Inferior parietal cortex (tissue), 1 donor: Measurements from ENCODE around the gene QKI.

Experiments used
- DNase-seq: peaks from one replicate; pipeline ENCODE4 v3.0.0-alpha.2; 2016; ENCODE audit errors: extremely low spot score

Gene QKI

GRCh38 chr6:163532526-163533078, 118.1 kb downstream of the QKI start:
- DNase-seq, result no peak

GRCh38 chr6:163533443-163533842, 118.9 kb downstream of the QKI start:
- no peak for DNase-seq

GRCh38 chr6:163536770-163537169, 122.3 kb downstream of the QKI start:
- DNase-seq, result no peak

DNA sequence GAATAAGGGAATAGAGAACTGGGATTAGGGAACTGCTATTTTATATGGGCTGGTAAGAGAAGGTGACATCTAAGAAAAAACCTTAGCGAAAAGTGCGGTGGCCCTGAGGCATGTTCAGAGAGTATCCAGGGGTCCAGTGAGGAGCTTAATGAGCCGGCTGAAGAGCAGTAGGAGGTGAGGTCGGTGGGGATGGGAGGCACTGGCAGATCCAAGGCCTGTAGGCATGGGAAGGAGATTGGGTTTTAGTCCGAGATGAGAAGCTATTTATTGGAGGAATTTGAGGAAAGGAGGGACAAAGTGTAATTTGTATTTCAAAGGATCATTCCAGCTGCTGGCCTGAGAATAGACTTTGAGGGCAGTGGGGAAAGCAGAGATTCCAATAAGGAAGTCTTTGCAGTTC, 123.8 kb downstream of the QKI start:
- DNase-seq, result no peak

- DNase-seq, result no peak
Measured at GRCh38 chr6:163539101-163539762, 124.7 kb downstream of the QKI start.

- DNase-seq, result no peak
Measured at GRCh38 chr6:163543321-163543720, 128.8 kb downstream of the QKI start.

DNA sequence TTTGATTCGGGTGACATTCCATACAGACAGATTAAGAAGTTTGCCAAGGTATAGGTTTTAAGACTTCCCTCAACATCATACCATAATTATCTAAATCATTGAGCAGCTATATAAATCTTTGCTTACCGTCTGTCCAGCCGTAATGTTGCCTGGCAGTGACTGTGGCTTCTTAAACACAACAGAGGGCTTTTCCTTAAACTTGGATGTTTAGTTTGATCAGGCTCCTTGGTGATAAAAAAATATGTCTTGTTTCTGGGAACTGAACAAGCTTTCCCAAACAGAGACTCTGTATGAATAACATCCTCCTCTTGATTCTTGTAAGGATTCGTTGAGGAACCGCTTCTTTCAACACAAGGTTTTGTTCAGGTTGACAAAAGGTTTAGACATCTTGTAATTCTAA, 130.9 kb downstream of the QKI start:
- no peak for DNase-seq

- DNase-seq, result no peak
Measured at GRCh38 chr6:163547287-163547686, 132.8 kb downstream of the QKI start.

GRCh38 chr6:163548624-163549023, 134.1 kb downstream of the QKI start:
- no peak for DNase-seq

- DNase-seq, result no peak
Measured at GRCh38 chr6:163554032-163554431, 139.5 kb downstream of the QKI start.

DNA sequence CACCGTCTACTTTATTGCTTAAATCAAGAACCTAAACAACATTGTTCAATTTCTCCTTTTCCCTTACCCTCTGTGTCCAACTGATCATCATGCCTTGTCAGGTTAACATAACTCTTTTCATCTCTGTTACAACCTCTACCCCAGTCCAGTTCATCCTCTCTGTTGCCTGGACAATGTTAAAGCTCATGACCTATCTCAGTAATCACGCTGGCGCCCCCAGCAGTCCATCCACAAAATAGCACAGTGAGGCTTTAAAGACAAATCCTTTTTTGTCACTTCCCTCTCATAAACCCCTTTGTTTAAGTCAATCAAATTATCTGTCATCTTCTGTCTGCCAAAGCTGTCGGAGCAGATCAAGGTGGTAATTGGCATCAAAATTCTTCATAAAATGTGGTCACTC, 140.1 kb downstream of the QKI start:
- peak; percentile 45 for DNase-seq

DNA sequence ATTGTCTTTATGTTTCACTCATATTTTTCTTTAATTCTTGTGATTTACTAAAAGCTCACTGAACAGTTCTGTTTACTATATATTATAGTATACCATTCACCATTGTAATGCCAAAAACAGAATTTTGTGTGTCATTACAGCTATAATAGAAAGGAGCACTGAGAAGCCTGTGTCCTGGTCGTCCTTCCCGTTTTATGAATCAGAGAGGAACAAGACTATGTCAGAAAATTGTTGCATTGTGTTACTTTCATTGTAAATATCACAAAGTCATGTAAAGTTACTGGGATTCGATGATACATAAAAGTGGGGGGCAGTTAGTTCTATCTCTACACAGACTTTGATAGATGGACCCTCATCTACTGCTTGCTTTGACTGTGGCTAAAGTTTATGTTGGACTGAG, 145.1 kb downstream of the QKI start:
- no peak for DNase-seq

DNA sequence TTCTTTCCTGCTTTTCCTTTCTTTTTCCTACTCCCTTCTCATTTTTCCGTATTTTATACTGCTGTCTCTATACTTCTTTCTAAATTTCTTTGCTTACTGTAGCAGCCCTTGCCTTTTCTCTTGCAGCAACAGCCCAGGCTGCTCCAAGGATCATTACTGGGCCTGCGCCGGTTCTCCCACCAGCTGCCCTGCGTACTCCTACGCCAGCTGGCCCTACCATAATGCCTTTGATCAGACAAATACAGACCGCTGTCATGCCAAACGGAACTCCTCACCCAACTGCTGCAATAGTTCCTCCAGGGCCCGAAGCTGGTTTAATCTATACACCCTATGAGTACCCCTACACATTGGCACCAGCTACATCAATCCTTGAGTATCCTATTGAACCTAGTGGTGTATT, 148.8 kb downstream of the QKI start:
- DNase-seq, result no peak

GRCh38 chr6:163564534-163564933, 150.0 kb downstream of the QKI start:
- no peak for DNase-seq

DNA sequence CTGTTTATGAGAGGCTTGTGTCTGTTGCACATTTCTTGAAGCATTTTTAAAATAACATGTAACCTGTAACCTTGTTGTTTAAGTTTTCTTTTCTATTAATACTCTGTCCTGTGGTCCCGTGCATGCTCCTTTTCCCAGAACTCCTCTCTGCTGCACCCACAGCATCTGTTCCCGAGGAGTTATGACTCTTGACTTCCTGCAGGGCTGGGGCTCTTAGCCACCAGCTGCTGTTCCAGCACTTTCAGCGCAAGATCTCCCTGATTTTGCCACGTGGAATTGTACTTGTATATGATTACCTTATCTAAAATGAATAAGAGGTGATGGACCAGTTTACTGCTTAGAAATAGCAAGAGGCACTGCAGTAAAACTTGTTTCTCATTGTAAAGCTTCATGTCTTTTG, 150.6 kb downstream of the QKI start:
- DNase-seq, result no peak

DNA sequence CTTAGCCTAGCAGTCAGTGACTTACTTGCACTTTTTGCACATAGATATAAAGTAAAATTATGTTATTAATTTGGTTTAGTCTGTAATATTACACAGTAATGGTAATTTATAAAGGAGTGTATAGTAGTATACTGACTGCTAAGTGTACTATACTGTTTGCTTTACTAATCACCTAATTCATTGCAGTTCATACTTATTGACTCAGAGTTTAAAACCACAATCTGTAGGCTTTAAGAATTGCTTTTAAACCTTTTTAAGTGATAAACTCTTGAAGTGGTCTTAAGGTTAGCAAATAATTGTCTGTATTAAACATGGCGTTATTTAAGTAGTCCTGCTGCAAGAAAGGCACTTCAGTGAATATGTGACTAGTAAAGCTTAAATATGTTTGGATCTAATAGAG, 151.5 kb downstream of the QKI start:
- DNase-seq, result no peak

DNA sequence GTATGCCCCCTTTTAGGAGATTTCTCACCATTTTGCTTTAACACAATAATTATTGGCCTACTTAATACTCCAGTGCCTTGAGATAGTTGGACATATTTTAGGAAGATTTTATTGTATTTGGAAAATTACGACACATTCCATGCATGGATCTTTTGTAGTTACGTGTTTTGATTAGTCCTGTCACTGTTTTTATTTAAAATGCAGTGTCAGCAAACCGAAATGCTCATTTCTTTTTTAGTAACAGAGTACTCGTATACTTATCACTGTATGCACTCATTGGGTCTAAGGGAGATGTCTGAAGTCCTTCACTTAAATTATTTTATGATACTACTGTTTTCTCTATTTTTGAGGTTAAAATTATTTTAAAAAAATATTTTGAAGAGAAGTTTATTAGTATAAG, 153.8 kb downstream of the QKI start:
- no peak for DNase-seq

DNA sequence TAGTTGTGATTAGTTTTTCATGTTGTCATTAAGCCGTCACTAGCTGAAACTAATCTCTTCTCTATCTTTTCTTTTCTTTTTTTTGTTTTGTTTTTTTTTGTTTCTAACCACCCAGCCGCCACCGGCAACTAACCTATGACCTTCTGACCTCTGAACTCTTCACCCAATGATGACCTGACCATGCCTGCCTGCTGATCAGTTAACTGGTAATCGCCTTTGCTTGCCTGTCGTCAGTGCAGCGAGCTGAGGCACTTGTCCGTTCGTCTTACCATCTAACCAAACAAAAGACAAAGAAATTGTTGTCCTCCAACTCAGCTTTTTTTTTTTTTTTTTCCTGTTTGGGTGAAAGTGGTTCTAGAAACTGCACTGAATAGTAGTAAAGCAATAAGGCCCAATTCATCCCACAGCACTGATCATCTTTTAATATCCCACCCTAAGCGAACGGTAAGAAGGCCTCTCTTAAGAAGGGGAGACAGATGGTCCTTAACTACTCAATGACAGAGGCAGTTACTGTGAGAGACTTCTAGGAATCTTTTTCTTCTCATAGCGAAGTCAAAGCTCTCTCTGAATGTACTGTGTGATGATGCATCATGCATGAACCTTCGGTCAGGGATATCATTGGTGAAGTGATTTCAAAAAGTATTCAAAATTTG, 156.2 kb downstream of the QKI start:
- DNase-seq, result no peak

DNA sequence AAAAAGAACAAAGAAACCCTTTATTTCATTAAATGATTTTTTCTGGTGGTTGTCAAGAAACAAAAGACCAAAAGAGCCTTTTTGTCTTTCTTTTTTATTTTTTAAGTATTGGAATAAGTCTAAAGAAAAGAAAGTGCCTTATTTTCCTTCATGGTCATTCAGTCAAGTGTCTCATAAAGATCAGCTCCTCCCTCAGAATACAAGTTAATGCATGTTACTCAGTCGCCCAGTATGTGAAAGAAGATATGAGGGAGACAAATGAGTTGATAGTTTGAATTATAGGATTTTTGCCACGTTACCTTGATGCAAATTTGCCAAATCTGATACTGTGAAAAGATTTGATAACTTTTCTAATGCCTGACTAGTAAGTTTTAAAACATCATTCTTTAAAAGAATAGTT, 157.2 kb downstream of the QKI start:
- no peak for DNase-seq

DNA sequence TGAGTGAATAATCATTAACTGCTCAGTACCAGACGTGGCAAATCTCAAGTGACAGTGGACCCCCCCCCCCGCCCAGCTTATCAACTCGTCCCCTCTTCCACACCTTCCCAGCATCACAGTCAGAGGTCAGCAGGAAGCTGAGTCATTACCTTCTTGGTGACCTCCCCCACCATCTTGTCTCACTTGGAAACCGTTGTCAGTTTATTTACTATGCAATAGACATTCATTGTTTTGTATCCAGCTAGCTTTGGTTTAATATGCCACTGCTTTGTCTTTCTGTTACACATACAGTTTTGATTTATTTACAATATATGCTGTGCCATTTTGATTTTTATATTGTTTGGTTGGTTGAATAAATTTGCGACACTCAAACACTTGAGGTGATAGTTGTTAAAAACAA, 158.1 kb downstream of the QKI start:
- no peak for DNase-seq

DNA sequence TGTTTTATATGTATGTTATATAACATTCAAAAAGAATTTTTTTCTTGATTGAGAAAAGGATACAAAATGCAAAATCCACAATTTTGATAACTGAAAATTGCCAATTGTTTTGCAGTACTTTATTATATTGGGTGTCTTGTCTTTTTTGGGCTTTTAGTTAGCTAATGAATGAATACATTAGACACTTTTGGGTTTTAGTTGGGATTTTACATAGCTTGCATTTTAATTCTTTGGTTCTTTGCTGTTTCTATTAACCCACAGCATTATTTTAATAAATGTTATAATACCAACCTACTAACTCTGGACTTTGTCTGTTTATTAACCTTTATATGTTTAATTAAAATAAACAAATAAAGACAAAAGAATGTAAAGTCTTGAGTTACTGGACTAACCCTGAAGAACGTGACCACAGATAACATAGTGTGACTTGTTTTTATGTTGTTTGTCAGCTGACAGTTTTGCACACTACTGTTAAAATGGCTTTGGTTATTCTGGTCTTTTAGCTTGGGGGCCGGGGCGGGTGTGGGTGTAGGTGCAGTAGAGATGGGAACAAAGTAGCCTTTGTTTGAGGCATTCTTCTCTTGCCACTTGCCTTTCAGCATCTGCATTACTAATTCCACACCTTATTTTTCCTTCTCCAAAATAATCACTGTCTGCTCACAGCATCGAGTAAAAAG, 159.1 kb downstream of the QKI start:
- DNase-seq, result no peak

- no peak for DNase-seq
Measured at GRCh38 chr6:163576114-163576513, 161.6 kb downstream of the QKI start.

DNA sequence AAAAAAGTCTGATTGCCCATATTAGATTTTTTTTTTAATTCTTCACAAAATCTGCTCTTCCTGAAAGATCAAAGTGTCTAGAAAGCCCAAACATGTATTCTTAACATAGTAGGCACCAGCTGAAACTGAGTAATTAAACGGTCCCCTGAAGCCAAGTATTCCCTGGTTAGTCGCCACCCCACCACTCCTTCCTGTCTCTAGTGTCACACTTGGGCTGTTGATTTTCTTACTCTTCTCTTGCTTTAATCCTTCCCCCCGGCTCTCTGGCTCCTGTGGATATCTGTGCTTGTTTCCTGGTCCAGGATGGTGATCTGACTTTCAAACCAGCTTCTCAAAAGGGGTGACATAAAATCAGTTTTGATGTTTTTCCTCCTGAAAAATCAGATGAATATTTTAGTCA, 162.9 kb downstream of the QKI start:
- DNase-seq, result peak; percentile 4
